H1 (cell line): ENCODE measurements around the gene RRM1. TPM values are rescaled to one million over a fixed set of nuclear protein-coding genes. Genes with fewer than 3 reads are reported as not detected.

Experiments used
- CTCF ChIA-PET: fragments of 300-600 bp; sonication (Branson Sonifier 250); formaldehyde crosslinking; loops from one replicate; lab custom pipeline; 2021; ENCODE audit not compliant: partially characterized antibody; lab: Charles Lee
- POLR2A ChIA-PET: fragments of 300-600 bp; sonication (Branson Sonifier 250); formaldehyde crosslinking; loops from one replicate; lab custom pipeline; 2021; ENCODE audit warnings: inconsistent platforms; ENCODE audit not compliant: partially characterized antibody; lab: Charles Lee
- DNase-seq, 2 experiments: peaks; one replicate each; pipeline versions ENCODE4 v3.0.0 to v3.0.0-alpha.2; 2010 to 2022; ENCODE audit warnings: low spot score in 2 of 2, low read depth in 1 of 2, mixed read lengths in 1 of 2
- FAIRE-seq: peaks from 2 replicates; lab custom pipeline; 2011; peaks lifted over from hg19 to GRCh38; lab: Jason Lieb, UNC
- H2AFZ ChIP-seq: 2 replicates; pipeline ENCODE4 v1.8.1; 2012; ENCODE audit warnings: low read length, inconsistent platforms
- H2AK5ac ChIP-seq: 2 replicates; pipeline ENCODE4 v1.6.1; 2013; ENCODE audit warnings: low read depth, low read length
- H2BK120ac ChIP-seq: replicated peaks from 2 replicates; pipeline ENCODE3; 2013; ENCODE audit warnings: low read depth, low read length, inconsistent platforms
- H2BK12ac ChIP-seq: 2 replicates; pipeline ENCODE4 v1.6.1; 2013; ENCODE audit warnings: low read depth, low read length
- H2BK15ac ChIP-seq: 2 replicates; pipeline ENCODE4 v1.6.1; 2013; ENCODE audit warnings: low read length
- H2BK20ac ChIP-seq: 2 replicates; pipeline ENCODE4 v1.6.1; 2013; ENCODE audit warnings: low read length
- H2BK5ac ChIP-seq: 2 replicates; pipeline ENCODE4 v1.6.1; 2013; ENCODE audit warnings: low read depth, low read length
- H3K14ac ChIP-seq: 2 replicates; pipeline ENCODE4 v1.6.1; 2013; ENCODE audit warnings: inconsistent platforms; ENCODE audit not compliant: insufficient read length
- H3K18ac ChIP-seq: 2 replicates; pipeline ENCODE4 v1.6.1; 2013; ENCODE audit warnings: low read length; ENCODE audit errors: extremely low read depth
- H3K23ac ChIP-seq: 2 replicates; pipeline ENCODE4 v1.6.1; 2013; ENCODE audit warnings: inconsistent platforms; ENCODE audit not compliant: insufficient read length
- H3K23me2 ChIP-seq: 2 replicates; pipeline ENCODE4 v1.6.1; 2013; ENCODE audit warnings: low read depth, low read length
- H3K27ac ChIP-seq: 2 replicates; pipeline ENCODE4 v1.6.1; 2011; ENCODE audit warnings: low read depth, low read length, inconsistent platforms
- H3K27me3 ChIP-seq, 4 experiments: replicated peaks in 1 of 4; 1 replicate in 1 of 4; 2 replicates in 3 of 4; pipeline versions ENCODE4 v1.6.1 to v1.8.1; 2011 to 2013; ENCODE audit warnings: low read length in 3 of 4, mild to moderate bottlenecking in 3 of 4, inconsistent platforms in 2 of 4, mixed read lengths in 2 of 4, moderate library complexity in 1 of 4; ENCODE audit not compliant: control insufficient read depth in 3 of 4, insufficient read depth in 3 of 4; ENCODE audit errors: extremely low read depth in 1 of 4
- H3K36me3 ChIP-seq, 4 experiments: 2 replicates each; pipeline versions ENCODE4 v1.6.1 to v1.8.1; 2011 to 2013; ENCODE audit warnings: mild to moderate bottlenecking in 4 of 4, low read length in 3 of 4, moderate library complexity in 2 of 4, control low read depth in 1 of 4, inconsistent platforms in 1 of 4; ENCODE audit not compliant: insufficient read depth in 4 of 4, control insufficient read depth in 2 of 4
- H3K4ac ChIP-seq: replicated peaks from 2 replicates; pipeline ENCODE3; 2013; ENCODE audit warnings: low read length, low read depth, mixed read lengths, inconsistent platforms; ENCODE audit not compliant: insufficient read length
- H3K4me1 ChIP-seq, 4 experiments: replicated peaks in 1 of 4; 1 replicate in 1 of 4; 2 replicates in 3 of 4; pipeline versions ENCODE4 v1.6.1 to v1.8.1; 2011 to 2013; ENCODE audit warnings: low read length in 3 of 4, inconsistent platforms in 2 of 4, mixed read lengths in 1 of 4; ENCODE audit not compliant: insufficient read depth in 4 of 4, control insufficient read depth in 3 of 4
- H3K4me2 ChIP-seq, 2 experiments: 2 replicates each; pipeline versions ENCODE4 v1.6.1 to v1.8.1; 2011 to 2013; ENCODE audit warnings: low read depth in 2 of 2, low read length in 2 of 2, control low read depth in 1 of 2, inconsistent platforms in 1 of 2, mild to moderate bottlenecking in 1 of 2; ENCODE audit not compliant: insufficient read depth in 1 of 2
- H3K4me3 ChIP-seq, 4 experiments: fragments of 200-600, 300-600 bp in 1 of 4; sonication (generic), shearing (Covaris generic), sonication (Bioruptor Twin) in 1 of 4; 2 replicates each; pipeline versions ENCODE4 v1.5.1 to v1.8.1; 2011 to 2016; ENCODE audit warnings: low read length in 4 of 4, low read depth in 3 of 4, control low read depth in 2 of 4, inconsistent platforms in 2 of 4, mild to moderate bottlenecking in 2 of 4, mixed read lengths in 1 of 4, moderate library complexity in 1 of 4; ENCODE audit not compliant: insufficient read depth in 2 of 4; ENCODE audit errors: extremely low read depth in 1 of 4
- H3K56ac ChIP-seq: replicated peaks from 2 replicates; pipeline ENCODE3; 2013; ENCODE audit warnings: low read depth, mild to moderate bottlenecking, mixed read lengths, low read length, inconsistent platforms; ENCODE audit not compliant: insufficient read length
- H3K79me1 ChIP-seq: 2 replicates; pipeline ENCODE4 v1.6.1; 2013; ENCODE audit warnings: low read depth, low read length, control low read depth
- H3K79me2 ChIP-seq, 2 experiments: 2 replicates each; pipeline versions ENCODE4 v1.6.1 to v1.8.1; 2012 to 2013; ENCODE audit warnings: low read length in 2 of 2, mild to moderate bottlenecking in 2 of 2, inconsistent platforms in 1 of 2; ENCODE audit not compliant: insufficient read depth in 2 of 2, control insufficient read depth in 1 of 2
- H3K9ac ChIP-seq, 4 experiments: replicated peaks in 1 of 4; 1 replicate in 1 of 4; 2 replicates in 3 of 4; pipeline versions ENCODE4 v1.6.1 to v1.8.1; 2011 to 2013; ENCODE audit warnings: low read depth in 3 of 4, low read length in 3 of 4, control low read depth in 2 of 4, mild to moderate bottlenecking in 2 of 4, moderate library complexity in 2 of 4, inconsistent platforms in 1 of 4; ENCODE audit errors: extremely low read depth in 1 of 4
- H3K9me3 ChIP-seq, 2 experiments: 2 replicates each; pipeline versions ENCODE4 v1.6.1 to v1.8.1; 2012 to 2013; ENCODE audit warnings: mild to moderate bottlenecking in 2 of 2, moderate library complexity in 2 of 2, control low read depth in 1 of 2, inconsistent platforms in 1 of 2, low read depth in 1 of 2, low read length in 1 of 2, mixed read lengths in 1 of 2; ENCODE audit not compliant: insufficient read depth in 2 of 2
- H4K20me1 ChIP-seq, 2 experiments: replicated peaks in 1 of 2; 2 replicates each; pipeline versions ENCODE3 to v1.8.1; 2011 to 2013; ENCODE audit warnings: inconsistent platforms in 2 of 2, low read length in 2 of 2, mild to moderate bottlenecking in 1 of 2; ENCODE audit not compliant: insufficient read depth in 2 of 2, control insufficient read depth in 1 of 2
- H4K5ac ChIP-seq: 2 replicates; pipeline ENCODE4 v1.6.1; 2013; ENCODE audit warnings: low read length, low read depth, mixed read lengths, inconsistent platforms; ENCODE audit not compliant: insufficient read length
- H4K8ac ChIP-seq: 2 replicates; pipeline ENCODE4 v1.8.0; 2013; ENCODE audit warnings: mild to moderate bottlenecking, moderate library complexity, low read length, inconsistent platforms; ENCODE audit not compliant: insufficient read depth; ENCODE audit errors: extremely low read depth
- H4K91ac ChIP-seq: replicated peaks from 2 replicates; pipeline ENCODE3; 2013; ENCODE audit warnings: low read length, mixed read lengths, inconsistent platforms; ENCODE audit not compliant: insufficient read length
- NRF1 ChIP-seq: IDR thresholded peaks from 2 replicates; pipeline ENCODE4 v1.6.1; 2011; ENCODE audit warnings: mild to moderate bottlenecking, low read depth, low read length, improper control_type of control experiment
- TEAD4 ChIP-seq: IDR thresholded peaks from 2 replicates; pipeline ENCODE4 v1.6.1; 2012; ENCODE audit warnings: low read depth, low read length, inconsistent platforms, mixed read lengths
- WGBS, 2 experiments: shearing (Covaris generic) in 1 of 2; methylation state at CpG; one replicate each; pipeline versions ENCODE4 v1.1.6 to v1.1.7; 2013 to 2015; ENCODE audit warnings: low lambda C conversion rate in 2 of 2, mixed read lengths in 2 of 2, inconsistent platforms in 1 of 2, low coverage in 1 of 2, missing lambda C conversion rate in 1 of 2; ENCODE audit not compliant: insufficient replicate concordance in 2 of 2, insufficient coverage in 1 of 2, insufficient read length in 1 of 2; ENCODE audit errors: extremely low coverage in 1 of 2, missing lambda C conversion rate in 1 of 2; 5-methylcytosine and 5-hydroxymethylcytosine counted together
- polyA plus RNA-seq, 7 experiments: library from polyadenylated mRNA; depleted of rRNA in 3 of 7; stranded (reverse) in 5 of 7; unstranded in 2 of 7; fragments of >200 nt in 5 of 7; fragments of 200-250 nt in 2 of 7; gene quantifications; 1 replicate in 5 of 7; 2 replicates in 1 of 7; 4 replicates in 1 of 7; pipeline versions ENCODE4 v1.2.1 to v1.2.3, GENCODE V29; 2011 to 2013; ENCODE audit warnings: missing spikeins in 2 of 7, mixed read lengths in 2 of 7
- total RNA-seq: library from RNA; stranded (reverse); fragmentation: NEBNext Ultra II Directional; extraction: Animal tissue kit (Norgen Biotek cat#: 25700); gene quantifications from 2 replicates; pipeline ENCODE4 v1.2.1, GENCODE V29; 2021

The RRM1 gene
- total and polyA plus RNA-seq, 2 of the 8 experiments (the other 6 are each of a cell fraction or from before 2014, with no cell fraction given): 63.6 to 126 TPM

GRCh38 chr11:4161305-4161704, 66.7 kb downstream of the RRM1 start:
- Histone ChIP-seq H3K9ac (no peak overlapping the region; a peak in 1 of 7 replicates), H3K79me1 (no peaks in the 10 kb centered on the region), H3K27ac (no peak overlapping the region), H2BK20ac (no peak overlapping the region), H3K23ac (no peak overlapping the region), H4K91ac (no peak overlapping the region), H3K4me2 (no peak overlapping the region), H4K5ac (no peak overlapping the region), H3K27me3 (peaks cover 0 to 3% (median 0%) of the 10 kb centered on the region in 4 experiments; a peak in 1 of 7 replicates), H2AFZ (no peak overlapping the region), H3K56ac (no peak overlapping the region), H4K20me1 (no peaks in the 10 kb centered on the region), H2BK120ac (no peak overlapping the region), H3K79me2 (no peaks in the 10 kb centered on the region), H2BK12ac (no peak overlapping the region), H3K36me3 (no peaks in the 10 kb centered on the region), H3K23me2 (no peaks in the 10 kb centered on the region), H3K4me1 (no peaks in the 10 kb centered on the region), H2BK15ac (no peak overlapping the region), H3K4ac (no peak overlapping the region), H3K18ac (no peak overlapping the region), H3K4me3 (no peak overlapping the region), H4K8ac (no peak overlapping the region), H2AK5ac (no peak overlapping the region), H3K14ac (no peak overlapping the region), H2BK5ac (no peak overlapping the region), H3K9me3 (no peaks in the 10 kb centered on the region)
- DNase-seq (no peak), FAIRE-seq (no peak)
- TF ChIP-seq NRF1: no peak
- TF ChIP-seq TEAD4: no peak
- ChIA-PET POLR2A (no interaction called here), CTCF (no interaction called here)
- 89% methylated on average over 1 of the region's 1 CpG; no CpG with 5 or more reads in 1 of the 2 experiments for WGBS, 2 experiments
